ENCODE data around the gene RAB35.
A peak's percentile ranks its signal among the peaks of the same experiment; 100 is the strongest.

The RAB35 gene

DNA sequence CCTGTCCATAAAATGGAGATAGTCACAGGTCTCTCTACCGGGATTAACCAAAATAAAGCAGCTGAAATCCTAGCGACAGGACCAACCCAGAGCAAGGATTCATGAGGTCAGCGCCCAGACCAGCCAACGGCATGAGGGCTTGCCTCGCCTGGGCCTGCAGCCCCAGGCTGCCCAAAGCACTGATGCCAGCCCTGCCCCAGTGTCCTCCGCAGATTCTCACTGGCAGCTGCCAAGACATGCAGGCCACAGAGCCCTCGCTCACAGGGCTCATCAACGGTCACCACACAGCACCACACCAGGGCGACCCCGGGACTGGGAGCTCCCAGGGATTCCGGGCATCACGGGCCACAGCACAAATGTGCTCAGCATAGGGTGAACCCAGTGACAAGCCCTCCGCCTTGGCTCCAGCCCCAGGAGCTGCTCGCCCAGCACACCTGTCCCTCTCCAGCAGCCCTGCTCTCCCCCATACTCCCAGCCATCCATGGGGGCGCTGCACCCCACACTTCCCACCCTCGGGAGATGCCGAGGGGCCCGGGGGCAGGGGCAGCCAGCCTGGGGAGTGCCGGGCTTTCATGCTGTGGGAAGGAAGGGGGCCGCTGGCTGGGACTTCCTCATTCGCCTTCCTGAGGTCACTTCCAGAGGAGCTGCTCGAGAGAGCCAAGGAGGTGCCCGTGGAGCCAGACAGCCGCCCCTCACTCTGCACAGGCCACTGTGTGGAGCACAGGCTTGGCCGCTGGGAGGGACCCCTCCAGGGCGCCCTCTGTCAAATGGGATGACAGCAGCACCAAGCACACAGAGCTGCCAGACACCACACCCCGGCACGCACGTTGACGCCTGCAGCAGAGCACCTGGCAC lies 14.1 kb downstream of the RAB35 start:
- Histone ChIP-seq H3K9me3 (no peaks in the 10 kb centered on the region), H3K27me3 (no peaks in the 10 kb centered on the region), H3K4me1 (peaks cover 0 to 28% (median 25%) of the 10 kb centered on the region in 4 donors), H3K27ac (peak overlapping the region in 1 of 2 donors; percentile 65), H3K4me3 (no peak overlapping the region), H3K36me3 (peaks cover 27 to 73% (median 56%) of the 10 kb centered on the region in 3 donors)
- intact Hi-C loops (cut with DNase I; ENCODE audit: low total_unique reads): no loop called here
- no peak for DNase-seq
- TF ChIP-seq, protein P1, sequence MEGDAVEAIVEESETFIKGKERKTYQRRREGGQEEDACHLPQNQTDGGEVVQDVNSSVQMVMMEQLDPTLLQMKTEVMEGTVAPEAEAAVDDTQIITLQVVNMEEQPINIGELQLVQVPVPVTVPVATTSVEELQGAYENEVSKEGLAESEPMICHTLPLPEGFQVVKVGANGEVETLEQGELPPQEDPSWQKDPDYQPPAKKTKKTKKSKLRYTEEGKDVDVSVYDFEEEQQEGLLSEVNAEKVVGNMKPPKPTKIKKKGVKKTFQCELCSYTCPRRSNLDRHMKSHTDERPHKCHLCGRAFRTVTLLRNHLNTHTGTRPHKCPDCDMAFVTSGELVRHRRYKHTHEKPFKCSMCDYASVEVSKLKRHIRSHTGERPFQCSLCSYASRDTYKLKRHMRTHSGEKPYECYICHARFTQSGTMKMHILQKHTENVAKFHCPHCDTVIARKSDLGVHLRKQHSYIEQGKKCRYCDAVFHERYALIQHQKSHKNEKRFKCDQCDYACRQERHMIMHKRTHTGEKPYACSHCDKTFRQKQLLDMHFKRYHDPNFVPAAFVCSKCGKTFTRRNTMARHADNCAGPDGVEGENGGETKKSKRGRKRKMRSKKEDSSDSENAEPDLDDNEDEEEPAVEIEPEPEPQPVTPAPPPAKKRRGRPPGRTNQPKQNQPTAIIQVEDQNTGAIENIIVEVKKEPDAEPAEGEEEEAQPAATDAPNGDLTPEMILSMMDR (IDR thresholded peaks at IDR 0.05): no peak

DNA sequence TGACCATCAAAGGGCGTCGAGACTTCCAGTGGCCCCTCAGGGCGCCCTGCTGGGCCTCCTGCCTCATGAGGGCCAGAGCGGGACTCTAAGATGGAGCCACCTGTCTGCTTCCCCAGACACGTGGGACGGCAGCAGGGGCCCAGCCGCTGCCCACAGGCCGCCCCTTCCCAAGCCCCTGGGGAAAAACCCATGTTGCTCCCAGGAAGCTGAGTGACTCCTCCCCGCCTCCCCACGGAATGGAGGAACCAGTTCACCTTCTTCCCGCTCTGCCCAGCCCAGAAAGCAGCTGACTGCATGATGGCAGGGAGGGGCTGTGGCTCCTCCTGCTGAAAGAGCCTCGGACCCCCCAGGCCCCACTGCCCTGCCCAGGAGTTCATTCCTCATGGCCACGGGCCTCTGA lies 14.9 kb downstream of the RAB35 start:
- Histone ChIP-seq H3K27me3 (no peaks in the 10 kb centered on the region), H3K36me3 (peaks cover 35 to 79% (median 57%) of the 10 kb centered on the region in 3 donors), H3K4me3 (no peak overlapping the region), H3K27ac (peak overlapping the region; percentile 48 to 65), H3K9me3 (no peaks in the 10 kb centered on the region), H3K4me1 (peaks cover 0 to 28% (median 25%) of the 10 kb centered on the region in 4 donors)
- intact Hi-C loops (cut with DNase I; ENCODE audit: low total_unique reads): no loop called here
- TF ChIP-seq, protein P1 (IDR thresholded peaks at IDR 0.05): no peak
- no peak for DNase-seq

DNA sequence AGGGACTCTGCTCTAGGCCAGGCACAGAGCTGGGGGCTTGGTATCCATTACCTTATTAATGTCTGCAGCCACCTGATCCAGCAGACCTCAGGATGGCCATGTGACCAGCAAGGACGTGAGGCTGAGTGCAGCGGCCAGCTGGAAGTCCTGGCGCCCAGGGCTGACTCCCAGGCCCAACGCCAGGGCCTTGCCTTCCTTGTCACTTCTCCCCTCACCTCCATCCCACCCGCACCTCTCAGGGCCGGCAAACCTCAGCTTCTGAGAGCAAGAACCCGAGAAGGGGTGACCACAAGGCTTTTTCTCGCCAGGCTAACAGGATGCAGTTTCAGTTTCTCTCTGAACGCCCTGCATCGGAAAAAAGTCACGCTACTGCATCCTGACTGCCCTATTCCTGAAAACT lies 15.4 kb downstream of the RAB35 start:
- H3K9me3 ChIP-seq: no peaks in the 10 kb centered on the region
- no peak overlapping the region for H3K4me3 ChIP-seq
- peak overlapping the region; percentile 48 to 65 for H3K27ac ChIP-seq
- intact Hi-C loops (cut with DNase I; ENCODE audit: low total_unique reads): no loop called here
- TF ChIP-seq, protein P1 (IDR thresholded peaks at IDR 0.05): no peak
- peaks cover 40 to 83% (median 61%) of the 10 kb centered on the region in 3 donors for H3K36me3 ChIP-seq
- peaks cover 0 to 28% (median 25%) of the 10 kb centered on the region in 4 donors for H3K4me1 ChIP-seq
- DNase-seq: no peak
- H3K27me3 ChIP-seq: no peaks in the 10 kb centered on the region

DNA sequence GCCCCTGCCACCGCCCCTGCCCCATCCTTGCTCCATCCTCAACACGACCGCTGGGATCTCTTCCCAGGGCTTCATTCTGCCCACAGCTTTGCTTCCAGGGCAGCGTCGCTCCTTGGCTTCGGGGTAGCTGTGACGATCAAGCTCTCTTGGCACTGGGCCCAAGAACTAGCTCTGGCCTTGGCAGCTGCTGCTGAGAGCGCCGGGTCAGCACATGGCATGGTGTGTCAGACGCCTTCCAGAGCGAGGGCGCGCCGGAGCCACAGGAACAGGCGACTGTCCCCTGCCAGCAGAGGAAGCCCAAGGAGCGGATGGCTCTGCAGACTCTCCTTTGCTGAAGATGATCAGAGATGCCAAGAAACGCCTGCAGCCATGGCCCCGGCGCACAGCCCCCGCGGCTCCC lies 15.9 kb downstream of the RAB35 start:
- Histone ChIP-seq H3K27ac (peak overlapping the region; percentile 48 to 65), H3K36me3 (peaks cover 43 to 83% (median 66%) of the 10 kb centered on the region in 3 donors), H3K4me1 (peaks cover 0 to 28% (median 25%) of the 10 kb centered on the region in 4 donors), H3K27me3 (no peaks in the 10 kb centered on the region), H3K9me3 (no peaks in the 10 kb centered on the region), H3K4me3 (no peak overlapping the region)
- peak; percentile 77 to 94 for DNase-seq
- TF ChIP-seq, protein P1 (IDR thresholded peaks at IDR 0.05): no peak
- intact Hi-C loops (cut with DNase I; ENCODE audit: low total_unique reads): no loop called here

DNA sequence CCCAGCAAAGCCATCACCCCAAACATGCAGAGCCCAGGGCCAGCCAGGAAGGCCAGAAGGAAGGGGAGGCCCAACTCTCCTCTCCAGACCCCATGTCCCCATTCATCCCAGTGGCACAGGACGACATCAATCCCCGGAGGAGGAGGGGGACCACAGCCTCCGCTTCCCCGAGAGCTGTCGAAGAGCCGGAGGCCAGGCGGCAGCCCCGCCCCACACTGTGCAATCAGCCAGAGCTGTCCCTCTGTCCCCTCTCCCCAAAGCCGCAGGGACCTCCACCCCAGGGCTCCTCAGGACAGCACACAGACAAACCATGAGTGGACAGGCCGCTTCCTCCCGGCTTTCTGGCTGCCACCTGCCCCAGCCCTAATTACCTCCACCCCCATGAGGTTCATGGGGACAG lies 16.8 kb downstream of the RAB35 start:
- H3K27me3 ChIP-seq: no peaks in the 10 kb centered on the region
- TF ChIP-seq, protein P1 (IDR thresholded peaks at IDR 0.05): no peak
- no peak for DNase-seq
- H3K4me3 ChIP-seq: no peak overlapping the region
- H3K9me3 ChIP-seq: no peaks in the 10 kb centered on the region
- intact Hi-C loops (cut with DNase I; ENCODE audit: low total_unique reads): no loop called here
- H3K27ac ChIP-seq: peak overlapping the region; percentile 48 to 65
- H3K36me3 ChIP-seq: peaks cover 49 to 82% (median 69%) of the 10 kb centered on the region in 3 donors
- H3K4me1 ChIP-seq: peaks cover 0 to 28% (median 25%) of the 10 kb centered on the region in 4 donors

Data from tibial artery (tissue), 4 donors.